Panc1 (cell line): ENCODE data around the gene OR9A4. TPM values are rescaled to one million over a fixed set of nuclear protein-coding genes. Genes with fewer than 3 reads are reported as not detected.
"Not testable (repeated sequence)": the region's sequence is repeated elsewhere in the genome, so short reads cannot be mapped to it uniquely, and the experiment has no call there.

Source experiments
- ATAC-seq: fragments of 200-7000 bp; cut with Tn5 transposase; 2 replicates; pipeline ENCODE4 v1.9.1; 2020; ENCODE audit warnings: mild to moderate bottlenecking, moderate library complexity
- BruUV-seq: library from RNA; stranded (reverse); fragments of 400-500 nt; replicated peaks from 2 replicates; lab custom pipeline; 2021; lab: Mats Ljungman, UMichigan
- CTCF ChIA-PET: fragments of 300-600 bp; sonication (Branson Sonifier 250); formaldehyde crosslinking; loops from one replicate; lab custom pipeline; 2022; ENCODE audit warnings: antibody characterized with exemption; lab: Charles Lee
- POLR2A ChIA-PET: fragments of 300-600 bp; sonication (Branson Sonifier 250); formaldehyde crosslinking; loops from one replicate; lab custom pipeline; 2022; ENCODE audit warnings: antibody characterized with exemption; lab: Charles Lee
- DNase-seq: peaks from one replicate; pipeline ENCODE4 v3.0.0-alpha.2; 2010; ENCODE audit warnings: low read depth, low spot score
- H3K27ac ChIP-seq: 2 replicates; pipeline ENCODE4 v1.5.1; 2011; ENCODE audit warnings: mild to moderate bottlenecking, low read length, inconsistent platforms
- H3K27me3 ChIP-seq: fragments of 200-500 bp; sonication (Bioruptor generic); 2 replicates; pipeline ENCODE4 v1.6.0; 2014; ENCODE audit warnings: low read length, inconsistent platforms; ENCODE audit not compliant: control insufficient read depth, insufficient read depth
- H3K36me3 ChIP-seq: fragments of 200-500 bp; sonication (Bioruptor generic); 2 replicates; pipeline ENCODE4 v1.5.1; 2014; ENCODE audit warnings: inconsistent platforms, mild to moderate bottlenecking, low read length, moderate library complexity; ENCODE audit not compliant: control insufficient read depth, insufficient read depth
- H3K4me1 ChIP-seq: 2 replicates; pipeline ENCODE4 v1.5.1; 2011; ENCODE audit warnings: inconsistent platforms, mild to moderate bottlenecking, low read length, moderate library complexity; ENCODE audit not compliant: control insufficient read depth, insufficient read depth
- H3K4me3 ChIP-seq, 2 experiments: 2 replicates each; pipeline ENCODE4 v1.5.1; 2011 to 2012; ENCODE audit warnings: low read depth in 2 of 2, low read length in 2 of 2, mild to moderate bottlenecking in 2 of 2, inconsistent platforms in 1 of 2, moderate library complexity in 1 of 2
- H3K9me3 ChIP-seq: fragments of 200-500 bp; sonication (Bioruptor generic); 2 replicates; pipeline ENCODE4 v1.5.1; 2014; ENCODE audit warnings: low read depth, mild to moderate bottlenecking, inconsistent platforms, low read length, moderate library complexity; ENCODE audit not compliant: control insufficient read depth, insufficient read depth
- CTCF ChIP-seq: fragments of 450-650 bp; IDR thresholded peaks from 2 replicates; pipeline ENCODE4 v1.5.1; 2017; ENCODE audit warnings: mild to moderate bottlenecking
- POLR2AphosphoS5 ChIP-seq: IDR thresholded peaks from 2 replicates; pipeline ENCODE4 v1.6.1; 2012; ENCODE audit warnings: mild to moderate bottlenecking, low read depth, low read length, moderate library complexity
- REST ChIP-seq, 2 experiments: IDR thresholded peaks; 2 replicates each; pipeline ENCODE4 v1.6.1; 2011 to 2012; ENCODE audit warnings: low read depth in 2 of 2, control low read depth in 1 of 2, low read length in 1 of 2, mild to moderate bottlenecking in 1 of 2, moderate library complexity in 1 of 2; ENCODE audit not compliant: insufficient read depth in 1 of 2
- SIN3A ChIP-seq: IDR thresholded peaks from 2 replicates; pipeline ENCODE4 v1.6.1; 2012; ENCODE audit warnings: low read depth, mild to moderate bottlenecking, low read length, moderate library complexity, borderline replicate concordance; ENCODE audit not compliant: insufficient read depth
- TCF7L2 ChIP-seq: IDR thresholded peaks from 2 replicates; pipeline ENCODE4 v1.6.1; 2011; ENCODE audit warnings: mild to moderate bottlenecking, low read depth, low read length, inconsistent platforms
- in situ Hi-C: cut with HindIII; loops from 2 replicates; pipeline ENCODE4 v1.10.0; 2016; ENCODE audit warnings: low sequenced_read_pairs, low pct_unique_long_range_greater_than_20kb
- intact Hi-C: fragments of 100-400 bp; cut with micrococcal nuclease; formaldehyde crosslinking; loops from one replicate; pipeline ENCODE4 v1.10.0; 2022; ENCODE audit not compliant: unreplicated experiment
- total RNA-seq: library from RNA; stranded (reverse); gene quantifications from one replicate; pipeline ENCODE4 v1.2.1, GENCODE V29; 2021; ENCODE audit not compliant: unreplicated experiment

The OR9A4 gene
- total RNA-seq, 1 experiment from 2014 or later, result not detected

- in situ Hi-C loops, result no loop called here
- H3K4me1 ChIP-seq, result no peaks in the 10 kb centered on the region
- ChIA-PET POLR2A (no interaction called here), CTCF (no interaction called here)
- no TSS peak for BruUV-seq
- no peak overlapping the region for H3K4me3 ChIP-seq
- no peaks in the 10 kb centered on the region for H3K27me3 ChIP-seq
- no peak overlapping the region for H3K27ac ChIP-seq
- no peak for TF ChIP-seq POLR2AphosphoS5
- intact Hi-C loops, result no loop called here
- DNase-seq (no peak), ATAC-seq (no peak)
- no peaks in the 10 kb centered on the region for H3K9me3 ChIP-seq
- H3K36me3 ChIP-seq, result no peaks in the 10 kb centered on the region
Observed at GRCh38 chr7:141889321-141889720, 26.9 kb upstream of the OR9A4 start.

GRCh38 chr7:141891336-141891735, 24.9 kb upstream of the OR9A4 start:
- DNase-seq (no peak), ATAC-seq (no peak)
- POLR2A ChIA-PET, result no interaction called here
- Histone ChIP-seq H3K4me3 (no peak overlapping the region), H3K27ac (no peak overlapping the region), H3K36me3 (no peaks in the 10 kb centered on the region), H3K4me1 (no peaks in the 10 kb centered on the region), H3K27me3 (no peaks in the 10 kb centered on the region), H3K9me3 (no peaks in the 10 kb centered on the region)
- in situ Hi-C loops, result no loop called here
- TF ChIP-seq POLR2AphosphoS5 (no peak), CTCF (no peak), REST (IDR thresholded peaks at IDR 0.05; ENCODE audit: insufficient read depth in 1 of 2, low read depth in 2 of 2, low read length in 1 of 2) (no peak), SIN3A (no peak), TCF7L2 (no peak)
- no TSS peak for BruUV-seq
- CTCF ChIA-PET, result no interaction called here
- intact Hi-C loops, result no loop called here

GRCh38 chr7:141899366-141899765, 16.8 kb upstream of the OR9A4 start:
- not testable (repeated sequence) for BruUV-seq, H3K27me3 ChIP-seq

More at GRCh38 chr7:141899366-141899765, 16.8 kb upstream of the OR9A4 start:
- DNase-seq, POLR2A ChIA-PET, ATAC-seq, H3K4me1 ChIP-seq, intact Hi-C loops, H3K36me3 ChIP-seq, H3K4me3 ChIP-seq, H3K9me3 ChIP-seq, CTCF ChIA-PET, in situ Hi-C loops, H3K27ac ChIP-seq: not testable (repeated sequence)
